ENCODE data around the gene PYGM. TPM values are rescaled to one million over a fixed set of nuclear protein-coding genes. Genes with fewer than 3 reads are reported as not detected.

The PYGM gene
- total RNA-seq, 1 donor: 0.36 TPM

GRCh38 chr11:64721359-64721699, 38.4 kb downstream of the PYGM start:
- Histone ChIP-seq H3K27ac (ENCODE audit: low read depth, low read length) (no peak overlapping the region), H3K36me3 (ENCODE audit: insufficient read depth, low read length) (no peaks in the 10 kb centered on the region), H3K4me1 (ENCODE audit: insufficient read depth, low read length) (no peaks in the 10 kb centered on the region), H3K27me3 (ENCODE audit: insufficient read depth, low read length) (peaks cover 30% of the 10 kb centered on the region), H3K79me2 (ENCODE audit: insufficient read depth, low read length) (no peaks in the 10 kb centered on the region), H2AFZ (ENCODE audit: low read length) (no peak overlapping the region), H3K4me3 (ENCODE audit: insufficient read depth, low read length) (no peak overlapping the region), H4K20me1 (ENCODE audit: insufficient read depth, low read length) (no peaks in the 10 kb centered on the region), H3K9me3 (ENCODE audit: low read depth, low read length) (no peaks in the 10 kb centered on the region), H3K4me2 (ENCODE audit: insufficient read depth, low read length) (no peak overlapping the region)
- no peak for TF ChIP-seq CTCF (IDR thresholded peaks at IDR 0.05; ENCODE audit: extremely low read depth, low read depth, low read length)
- DNase-seq (ENCODE audit: insufficient read length, low spot score, missing footprints): peak; percentile 73

- peak; percentile 78 for DNase-seq (ENCODE audit: insufficient read length, low spot score, missing footprints)
- no peaks in the 10 kb centered on the region for H4K20me1 ChIP-seq (ENCODE audit: insufficient read depth, low read length)
- no peaks in the 10 kb centered on the region for H3K9me3 ChIP-seq (ENCODE audit: low read depth, low read length)
- H3K4me2 ChIP-seq (ENCODE audit: insufficient read depth, low read length): no peak overlapping the region
- no peaks in the 10 kb centered on the region for H3K36me3 ChIP-seq (ENCODE audit: insufficient read depth, low read length)
- no peaks in the 10 kb centered on the region for H3K79me2 ChIP-seq (ENCODE audit: insufficient read depth, low read length)
- no peak overlapping the region for H3K4me3 ChIP-seq (ENCODE audit: insufficient read depth, low read length)
- no peak overlapping the region for H2AFZ ChIP-seq (ENCODE audit: low read length)
- H3K27ac ChIP-seq (ENCODE audit: low read depth, low read length): no peak overlapping the region
- no peak for TF ChIP-seq CTCF (IDR thresholded peaks at IDR 0.05; ENCODE audit: extremely low read depth, low read depth, low read length)
- H3K27me3 ChIP-seq (ENCODE audit: insufficient read depth, low read length): peaks cover 33% of the 10 kb centered on the region
- no peaks in the 10 kb centered on the region for H3K4me1 ChIP-seq (ENCODE audit: insufficient read depth, low read length)
Observed at GRCh38 chr11:64720640-64721358, 39.0 kb downstream of the PYGM start.

GRCh38 chr11:64720167-64720566, 39.6 kb downstream of the PYGM start:
- Histone ChIP-seq H3K79me2 (ENCODE audit: insufficient read depth, low read length) (no peaks in the 10 kb centered on the region), H3K9me3 (ENCODE audit: low read depth, low read length) (no peaks in the 10 kb centered on the region), H3K4me3 (ENCODE audit: insufficient read depth, low read length) (no peak overlapping the region), H3K36me3 (ENCODE audit: insufficient read depth, low read length) (no peaks in the 10 kb centered on the region), H3K4me1 (ENCODE audit: insufficient read depth, low read length) (no peaks in the 10 kb centered on the region), H3K4me2 (ENCODE audit: insufficient read depth, low read length) (no peak overlapping the region), H3K27me3 (ENCODE audit: insufficient read depth, low read length) (peaks cover 39% of the 10 kb centered on the region), H3K27ac (ENCODE audit: low read depth, low read length) (no peak overlapping the region), H2AFZ (ENCODE audit: low read length) (no peak overlapping the region), H4K20me1 (ENCODE audit: insufficient read depth, low read length) (no peaks in the 10 kb centered on the region)
- no peak for TF ChIP-seq CTCF (IDR thresholded peaks at IDR 0.05; ENCODE audit: extremely low read depth, low read depth, low read length)
- no peak for DNase-seq (ENCODE audit: insufficient read length, low spot score, missing footprints)

GRCh38 chr11:64719406-64719805, 40.4 kb downstream of the PYGM start:
- Histone ChIP-seq H3K79me2 (ENCODE audit: insufficient read depth, low read length) (no peaks in the 10 kb centered on the region), H3K4me1 (ENCODE audit: insufficient read depth, low read length) (no peaks in the 10 kb centered on the region), H3K27ac (ENCODE audit: low read depth, low read length) (no peak overlapping the region), H2AFZ (ENCODE audit: low read length) (no peak overlapping the region), H3K4me2 (ENCODE audit: insufficient read depth, low read length) (no peak overlapping the region), H3K4me3 (ENCODE audit: insufficient read depth, low read length) (no peak overlapping the region), H3K9me3 (ENCODE audit: low read depth, low read length) (no peaks in the 10 kb centered on the region), H4K20me1 (ENCODE audit: insufficient read depth, low read length) (no peaks in the 10 kb centered on the region), H3K27me3 (ENCODE audit: insufficient read depth, low read length) (peaks cover 47% of the 10 kb centered on the region), H3K36me3 (ENCODE audit: insufficient read depth, low read length) (no peaks in the 10 kb centered on the region)
- DNase-seq (ENCODE audit: insufficient read length, low spot score, missing footprints): no peak
- TF ChIP-seq CTCF (IDR thresholded peaks at IDR 0.05; ENCODE audit: extremely low read depth, low read depth, low read length): no peak
